ENCODE measurements around the gene IL21R.

The IL21R gene

GRCh38 chr16:27460213-27460612 lies 58.2 kb downstream of the IL21R start:
- H3K27ac ChIP-seq (ENCODE audit: low read length), result no peak overlapping the region
- H3K4me1 ChIP-seq (ENCODE audit: control insufficient read depth, insufficient read depth, low read length), result no peaks in the 10 kb centered on the region
- H3K36me3 ChIP-seq (ENCODE audit: control insufficient read depth, insufficient read depth, low read length), result peaks cover 33% of the 10 kb centered on the region

GRCh38 chr16:27460663-27461482 lies 58.9 kb downstream of the IL21R start:
- no peaks in the 10 kb centered on the region for H3K9me3 ChIP-seq (ENCODE audit: control insufficient read depth, insufficient read depth, low read length)
- no CpG with 5 or more reads among the region's 20 CpGs for WGBS (ENCODE audit: insufficient coverage, insufficient read length)
- DNase-seq (ENCODE audit: low read depth, low spot score), result no peak
- no peak overlapping the region for H3K4me3 ChIP-seq (ENCODE audit: low read length)
- no peak overlapping the region for H3K27ac ChIP-seq (ENCODE audit: low read length)
- no peaks in the 10 kb centered on the region for H3K4me1 ChIP-seq (ENCODE audit: control insufficient read depth, insufficient read depth, low read length)
- peaks cover 35% of the 10 kb centered on the region for H3K36me3 ChIP-seq (ENCODE audit: control insufficient read depth, insufficient read depth, low read length)
- H3K27me3 ChIP-seq (ENCODE audit: control insufficient read depth, insufficient read depth, low read length), result no peaks in the 10 kb centered on the region

More at GRCh38 chr16:27460213-27460612, 58.2 kb downstream of the IL21R start:
- Histone ChIP-seq H3K4me3 (ENCODE audit: low read length) (no peak overlapping the region), H3K9me3 (ENCODE audit: control insufficient read depth, insufficient read depth, low read length) (no peaks in the 10 kb centered on the region), H3K27me3 (ENCODE audit: control insufficient read depth, insufficient read depth, low read length) (no peaks in the 10 kb centered on the region)
- DNase-seq (ENCODE audit: low read depth, low spot score), result no peak
- WGBS (ENCODE audit: insufficient coverage, insufficient read length), result no CpG with 5 or more reads among the region's 4 CpGs

- no CpG with 5 or more reads among the region's 16 CpGs for WGBS (ENCODE audit: insufficient coverage, insufficient read length)
- DNase-seq (ENCODE audit: low read depth, low spot score), result no peak
- H3K4me3 ChIP-seq (ENCODE audit: low read length), result no peak overlapping the region
- H3K4me1 ChIP-seq (ENCODE audit: control insufficient read depth, insufficient read depth, low read length), result no peaks in the 10 kb centered on the region
- peaks cover 35% of the 10 kb centered on the region for H3K36me3 ChIP-seq (ENCODE audit: control insufficient read depth, insufficient read depth, low read length)
- no peak overlapping the region for H3K27ac ChIP-seq (ENCODE audit: low read length)
- no peaks in the 10 kb centered on the region for H3K27me3 ChIP-seq (ENCODE audit: control insufficient read depth, insufficient read depth, low read length)
- no peaks in the 10 kb centered on the region for H3K9me3 ChIP-seq (ENCODE audit: control insufficient read depth, insufficient read depth, low read length)
Measured at GRCh38 chr16:27461483-27462171, 59.7 kb downstream of the IL21R start.

GRCh38 chr16:27462200-27462845 lies 60.3 kb downstream of the IL21R start:
- no CpG with 5 or more reads among the region's 18 CpGs for WGBS (ENCODE audit: insufficient coverage, insufficient read length)
- no peak for DNase-seq (ENCODE audit: low read depth, low spot score)
- H3K27ac ChIP-seq (ENCODE audit: low read length), result no peak overlapping the region
- no peak overlapping the region for H3K4me3 ChIP-seq (ENCODE audit: low read length)
- no peaks in the 10 kb centered on the region for H3K4me1 ChIP-seq (ENCODE audit: control insufficient read depth, insufficient read depth, low read length)
- no peaks in the 10 kb centered on the region for H3K9me3 ChIP-seq (ENCODE audit: control insufficient read depth, insufficient read depth, low read length)
- peaks cover 35% of the 10 kb centered on the region for H3K36me3 ChIP-seq (ENCODE audit: control insufficient read depth, insufficient read depth, low read length)
- no peaks in the 10 kb centered on the region for H3K27me3 ChIP-seq (ENCODE audit: control insufficient read depth, insufficient read depth, low read length)

- H3K27ac ChIP-seq (ENCODE audit: low read length), result no peak overlapping the region
- H3K4me3 ChIP-seq (ENCODE audit: low read length), result no peak overlapping the region
- H3K27me3 ChIP-seq (ENCODE audit: control insufficient read depth, insufficient read depth, low read length), result no peaks in the 10 kb centered on the region
- WGBS (ENCODE audit: insufficient coverage, insufficient read length), result no CpG with 5 or more reads among the region's 24 CpGs
- no peaks in the 10 kb centered on the region for H3K9me3 ChIP-seq (ENCODE audit: control insufficient read depth, insufficient read depth, low read length)
- DNase-seq (ENCODE audit: low read depth, low spot score), result no peak
- H3K36me3 ChIP-seq (ENCODE audit: control insufficient read depth, insufficient read depth, low read length), result peaks cover 35% of the 10 kb centered on the region
- no peaks in the 10 kb centered on the region for H3K4me1 ChIP-seq (ENCODE audit: control insufficient read depth, insufficient read depth, low read length)
Measured at GRCh38 chr16:27462846-27463682, 61.1 kb downstream of the IL21R start.

- WGBS (ENCODE audit: insufficient coverage, insufficient read length), result no CpG with 5 or more reads among the region's 32 CpGs
- H3K27ac ChIP-seq (ENCODE audit: low read length), result no peak overlapping the region
- H3K4me3 ChIP-seq (ENCODE audit: low read length), result no peak overlapping the region; the same call in 1 of the 2 replicates
- DNase-seq (ENCODE audit: low read depth, low spot score), result no peak
- H3K27me3 ChIP-seq (ENCODE audit: control insufficient read depth, insufficient read depth, low read length), result no peaks in the 10 kb centered on the region
- H3K36me3 ChIP-seq (ENCODE audit: control insufficient read depth, insufficient read depth, low read length), result peaks cover 42% of the 10 kb centered on the region
- H3K4me1 ChIP-seq (ENCODE audit: control insufficient read depth, insufficient read depth, low read length), result no peaks in the 10 kb centered on the region
- H3K9me3 ChIP-seq (ENCODE audit: control insufficient read depth, insufficient read depth, low read length), result no peaks in the 10 kb centered on the region
Measured at GRCh38 chr16:27463741-27464591, 62.0 kb downstream of the IL21R start.

- Histone ChIP-seq H3K27ac (ENCODE audit: low read length) (no peak overlapping the region), H3K9me3 (ENCODE audit: control insufficient read depth, insufficient read depth, low read length) (no peaks in the 10 kb centered on the region), H3K4me1 (ENCODE audit: control insufficient read depth, insufficient read depth, low read length) (no peaks in the 10 kb centered on the region), H3K4me3 (ENCODE audit: low read length) (no peak overlapping the region), H3K36me3 (ENCODE audit: control insufficient read depth, insufficient read depth, low read length) (peaks cover 49% of the 10 kb centered on the region), H3K27me3 (ENCODE audit: control insufficient read depth, insufficient read depth, low read length) (no peaks in the 10 kb centered on the region)
- no peak for DNase-seq (ENCODE audit: low read depth, low spot score)
- WGBS (ENCODE audit: insufficient coverage, insufficient read length), result no CpG with 5 or more reads among the region's 33 CpGs
Measured at GRCh38 chr16:27464626-27465482, 62.9 kb downstream of the IL21R start.

- no peaks in the 10 kb centered on the region for H3K4me1 ChIP-seq (ENCODE audit: control insufficient read depth, insufficient read depth, low read length)
Measured at GRCh38 chr16:27465483-27465879, 63.5 kb downstream of the IL21R start.

More at GRCh38 chr16:27465483-27465879, 63.5 kb downstream of the IL21R start:
- Histone ChIP-seq H3K27me3 (ENCODE audit: control insufficient read depth, insufficient read depth, low read length) (no peaks in the 10 kb centered on the region), H3K9me3 (ENCODE audit: control insufficient read depth, insufficient read depth, low read length) (no peaks in the 10 kb centered on the region), H3K36me3 (ENCODE audit: control insufficient read depth, insufficient read depth, low read length) (peaks cover 55% of the 10 kb centered on the region), H3K27ac (ENCODE audit: low read length) (no peak overlapping the region), H3K4me3 (ENCODE audit: low read length) (no peak overlapping the region)
- WGBS (ENCODE audit: insufficient coverage, insufficient read length), result no CpG with 5 or more reads among the region's 8 CpGs
- no peak for DNase-seq (ENCODE audit: low read depth, low spot score)

Data from iPS DF 6.9 (cell line).